K562 (cell line): ENCODE data around the gene SLAMF8. TPM values are rescaled to one million over a fixed set of nuclear protein-coding genes. Genes with fewer than 3 reads are reported as not detected.

Source experiments
- CLOCK ChIP-seq: fragments of 250-450 bp; sonication (Bioruptor Pico); IDR thresholded peaks from 2 replicates; pipeline ENCODE4 v1.4.0; 2020; ENCODE audit warnings: mild to moderate bottlenecking, moderate library complexity, borderline replicate concordance
- MAFG ChIP-seq: fragments of 450-650 bp; conservative IDR thresholded peaks from 2 replicates; pipeline ENCODE4 v1.6.1; 2016; ENCODE audit warnings: missing genetic modification characterization, missing compliant biosample characterization
- MAFK ChIP-seq: IDR thresholded peaks from 2 replicates; pipeline ENCODE4 v1.6.1; 2011; ENCODE audit warnings: low read length, improper control_type of control experiment
- PCBP1 ChIP-seq: fragments of 200-400 bp; formaldehyde crosslinking; IDR thresholded peaks from 2 replicates; pipeline ENCODE4 v1.6.1; 2018; ENCODE audit warnings: mild to moderate bottlenecking, low read depth, low read length; ENCODE audit not compliant: poor library complexity, severe bottlenecking
- POLR2H ChIP-seq: IDR thresholded peaks from 2 replicates; pipeline ENCODE4 v1.6.1; 2016; ENCODE audit warnings: missing genetic modification characterization, low read depth, mild to moderate bottlenecking, control low read depth, missing compliant biosample characterization, moderate library complexity
- TAF15 ChIP-seq: fragments of 200-400 bp; formaldehyde crosslinking; IDR thresholded peaks from 2 replicates; pipeline ENCODE4 v1.6.1; 2017; ENCODE audit warnings: mild to moderate bottlenecking, low read depth, low read length, moderate library complexity
- TBP ChIP-seq: optimal IDR thresholded peaks from 2 replicates; pipeline ENCODE3; 2011; ENCODE audit warnings: low read depth, low read length, improper control_type of control experiment
- TEAD2 ChIP-seq: fragments of 450-650 bp; IDR thresholded peaks from 2 replicates; pipeline ENCODE4 v1.6.1; 2016; ENCODE audit warnings: missing genetic modification characterization, control low read depth, missing compliant biosample characterization
- U2AF2 ChIP-seq: fragments of 200-400 bp; formaldehyde crosslinking; optimal IDR thresholded peaks from 2 replicates; pipeline ENCODE3; 2017; ENCODE audit warnings: low read depth, mild to moderate bottlenecking, low read length
- ZBTB34 ChIP-seq: fragments of 250-450 bp; sonication (Bioruptor Pico); IDR thresholded peaks from 2 replicates; pipeline ENCODE4 v1.8.0; 2021; ENCODE audit warnings: mild to moderate bottlenecking, moderate library complexity
- polyA plus RNA-seq, 8 experiments: library from polyadenylated mRNA; depleted of rRNA in 4 of 8; stranded (reverse) in 5 of 8; unstranded in 3 of 8; fragments of >200 nt; fragmentation: Nextera tagmentation in 2 of 8; fragmentation: Illumina TruSeq in 1 of 8; extraction: Ambion mirVana in 2 of 8; extraction: Trizol in 1 of 8; gene quantifications; 2 replicates each; pipeline versions ENCODE4 v1.2.1 to v1.2.3, GENCODE V29; 2011 to 2014; ENCODE audit warnings: inconsistent platforms in 1 of 8, missing spikeins in 1 of 8
- total RNA-seq, 7 experiments: library from RNA; depleted of rRNA in 6 of 7; stranded (reverse); fragments of >200 nt in 6 of 7; fragmentation: Illumina TruSeq in 2 of 7; extraction: Trizol in 2 of 7; gene quantifications; 2 replicates each; pipeline versions ENCODE4 v1.2.1 to v1.2.3, GENCODE V29; 2011 to 2021; ENCODE audit warnings: low replicate concordance in 1 of 7
- TF ChIP-seq, protein P1 (sequence below): sonication (generic); formaldehyde crosslinking; IDR thresholded peaks from 2 replicates; pipeline ENCODE4 v1.8.0; 2022; ENCODE audit warnings: mild to moderate bottlenecking, low read depth, missing genetic modification reagents
- TF ChIP-seq, protein P2 (sequence below): fragments of 250-450 bp; sonication (Bioruptor Pico); IDR thresholded peaks from 2 replicates; pipeline ENCODE4 v1.4.0; 2020; ENCODE audit warnings: mild to moderate bottlenecking
- TF ChIP-seq, protein P3 (sequence below), 2 experiments: fragments of 450-650 bp in 1 of 2; sonication (generic) in 1 of 2; formaldehyde crosslinking in 1 of 2; IDR thresholded peaks in 1 of 2; conservative IDR thresholded peaks in 1 of 2; 2 replicates each; pipeline versions ENCODE4 v1.6.1 to v1.8.1; 2016 to 2023; ENCODE audit warnings: mild to moderate bottlenecking in 2 of 2, moderate library complexity in 2 of 2, inconsistent platforms in 1 of 2, missing genetic modification reagents in 1 of 2

The SLAMF8 gene
- total and polyA plus RNA-seq, 9 of the 15 experiments (the other 6 are each of a cell fraction or from before 2014, with no cell fraction given), result not detected

DNA sequence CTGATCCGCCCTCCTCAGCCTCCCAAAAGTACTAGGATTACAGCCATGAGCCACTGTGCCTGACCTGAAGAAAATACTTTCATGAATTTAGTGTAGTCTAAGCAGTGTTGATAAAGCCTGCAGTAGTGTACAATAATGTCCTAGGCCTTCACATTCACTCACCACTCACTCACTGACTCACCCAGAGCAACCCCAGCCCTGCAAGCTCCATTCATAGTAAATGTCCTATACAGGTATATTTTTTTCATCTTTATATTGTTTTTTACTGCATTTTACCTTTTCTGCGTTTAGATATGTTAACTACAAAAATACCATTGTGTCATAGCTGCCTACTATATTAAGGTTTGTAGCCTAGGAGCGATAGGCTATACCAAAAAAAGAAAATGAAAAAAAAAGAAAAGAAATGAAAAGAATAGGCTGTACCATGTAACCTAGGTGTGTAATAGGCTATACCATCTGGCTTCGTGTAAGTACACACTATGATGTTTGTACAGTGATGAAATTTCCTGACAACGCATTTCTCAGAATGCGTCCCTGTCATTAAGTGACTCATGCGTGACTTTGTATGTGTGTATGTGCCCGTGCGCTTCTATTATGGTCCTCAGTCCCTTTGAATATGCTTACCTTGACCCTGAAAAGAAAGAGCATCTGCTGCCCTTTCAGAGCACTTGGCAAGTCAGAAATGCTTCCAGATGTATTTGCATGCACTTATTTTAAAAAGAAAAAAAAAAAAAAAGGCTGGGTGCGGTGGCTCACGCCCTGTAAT lies 9.2 kb upstream of the SLAMF8 start (continued):
- no peak for TF ChIP-seq TAF15
- TF ChIP-seq, protein P1, sequence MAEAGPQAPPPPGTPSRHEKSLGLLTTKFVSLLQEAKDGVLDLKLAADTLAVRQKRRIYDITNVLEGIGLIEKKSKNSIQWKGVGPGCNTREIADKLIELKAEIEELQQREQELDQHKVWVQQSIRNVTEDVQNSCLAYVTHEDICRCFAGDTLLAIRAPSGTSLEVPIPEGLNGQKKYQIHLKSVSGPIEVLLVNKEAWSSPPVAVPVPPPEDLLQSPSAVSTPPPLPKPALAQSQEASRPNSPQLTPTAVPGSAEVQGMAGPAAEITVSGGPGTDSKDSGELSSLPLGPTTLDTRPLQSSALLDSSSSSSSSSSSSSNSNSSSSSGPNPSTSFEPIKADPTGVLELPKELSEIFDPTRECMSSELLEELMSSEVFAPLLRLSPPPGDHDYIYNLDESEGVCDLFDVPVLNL, result no peak
- TF ChIP-seq, protein P2, sequence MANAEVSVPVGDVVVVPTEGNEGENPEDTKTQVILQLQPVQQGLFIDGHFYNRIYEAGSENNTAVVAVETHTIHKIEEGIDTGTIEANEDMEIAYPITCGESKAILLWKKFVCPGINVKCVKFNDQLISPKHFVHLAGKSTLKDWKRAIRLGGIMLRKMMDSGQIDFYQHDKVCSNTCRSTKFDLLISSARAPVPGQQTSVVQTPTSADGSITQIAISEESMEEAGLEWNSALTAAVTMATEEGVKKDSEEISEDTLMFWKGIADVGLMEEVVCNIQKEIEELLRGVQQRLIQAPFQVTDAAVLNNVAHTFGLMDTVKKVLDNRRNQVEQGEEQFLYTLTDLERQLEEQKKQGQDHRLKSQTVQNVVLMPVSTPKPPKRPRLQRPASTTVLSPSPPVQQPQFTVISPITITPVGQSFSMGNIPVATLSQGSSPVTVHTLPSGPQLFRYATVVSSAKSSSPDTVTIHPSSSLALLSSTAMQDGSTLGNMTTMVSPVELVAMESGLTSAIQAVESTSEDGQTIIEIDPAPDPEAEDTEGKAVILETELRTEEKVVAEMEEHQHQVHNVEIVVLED (CRISPR knock-in tag), result no peak
- TF ChIP-seq CLOCK (CRISPR knock-in tag), result no peak
- TF ChIP-seq PCBP1, result no peak
- peak; percentile 86 for TF ChIP-seq MAFK
- TF ChIP-seq POLR2H (tag), result no peak
- peak; percentile 89 for TF ChIP-seq MAFG (tag)
- TF ChIP-seq, protein P3, sequence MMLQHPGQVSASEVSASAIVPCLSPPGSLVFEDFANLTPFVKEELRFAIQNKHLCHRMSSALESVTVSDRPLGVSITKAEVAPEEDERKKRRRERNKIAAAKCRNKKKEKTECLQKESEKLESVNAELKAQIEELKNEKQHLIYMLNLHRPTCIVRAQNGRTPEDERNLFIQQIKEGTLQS (IDR thresholded peaks at IDR 0.05), result peak; percentile 97
- TF ChIP-seq, protein P3 (CRISPR knock-in tag; conservative IDR thresholded peaks at IDR 0.05), result 0 out of 2 replicates have a peak, but pooled peaks have one; percentile 30
- no peak for TF ChIP-seq ZBTB34 (CRISPR knock-in tag)
- TF ChIP-seq TEAD2 (tag), result no peak
- no peak for TF ChIP-seq TBP
- no peak for TF ChIP-seq U2AF2
